Activated naive CD8-positive, alpha-beta T cell (primary cell): ENCODE measurements around the gene MGMT.

ENCODE experiments used
- H3K27ac Mint-ChIP-seq: one replicate; pipeline ENCODE4 v1.8.0; 2021; ENCODE audit warnings: mixed read lengths
- H3K27me3 Mint-ChIP-seq: one replicate; pipeline ENCODE4 v1.8.0; 2021; ENCODE audit warnings: mixed read lengths
- H3K36me3 Mint-ChIP-seq: one replicate; pipeline ENCODE4 v1.8.0; 2021; ENCODE audit warnings: mixed read lengths
- H3K4me1 Mint-ChIP-seq: one replicate; pipeline ENCODE4 v1.8.0; 2021; ENCODE audit warnings: low read depth, mixed read lengths
- H3K4me3 Mint-ChIP-seq: one replicate; pipeline ENCODE4 v1.8.0; 2021; ENCODE audit warnings: mild to moderate bottlenecking, mixed read lengths
- H3K9me3 Mint-ChIP-seq: one replicate; pipeline ENCODE4 v1.8.0; 2021; ENCODE audit warnings: low read depth, mixed read lengths

MGMT gene

GRCh38 chr10:129675027-129675769 lies 208.2 kb downstream of the MGMT start:
- Mint-ChIP-seq H3K9me3 (no peaks in the 10 kb centered on the region), H3K4me1 (no peaks in the 10 kb centered on the region), H3K4me3 (no peak overlapping the region), H3K27ac (no peak overlapping the region), H3K36me3 (peaks cover 29% of the 10 kb centered on the region), H3K27me3 (no peaks in the 10 kb centered on the region)

GRCh38 chr10:129676014-129676413 lies 209.0 kb downstream of the MGMT start:
- Mint-ChIP-seq H3K36me3 (peaks cover 29% of the 10 kb centered on the region), H3K4me3 (no peak overlapping the region), H3K27me3 (no peaks in the 10 kb centered on the region)

GRCh38 chr10:129677377-129677927 lies 210.4 kb downstream of the MGMT start:
- Mint-ChIP-seq H3K4me3 (no peak overlapping the region), H3K36me3 (peaks cover 24% of the 10 kb centered on the region), H3K9me3 (no peaks in the 10 kb centered on the region), H3K4me1 (no peaks in the 10 kb centered on the region), H3K27me3 (no peaks in the 10 kb centered on the region), H3K27ac (no peak overlapping the region)

More at GRCh38 chr10:129676014-129676413, 209.0 kb downstream of the MGMT start:
- Mint-ChIP-seq H3K9me3 (no peaks in the 10 kb centered on the region), H3K27ac (no peak overlapping the region), H3K4me1 (no peaks in the 10 kb centered on the region)

- Mint-ChIP-seq H3K9me3 (no peaks in the 10 kb centered on the region), H3K36me3 (peaks cover 21% of the 10 kb centered on the region), H3K27me3 (no peaks in the 10 kb centered on the region), H3K27ac (no peak overlapping the region), H3K4me3 (no peak overlapping the region), H3K4me1 (no peaks in the 10 kb centered on the region)
Observed at GRCh38 chr10:129678186-129678585, 211.1 kb downstream of the MGMT start.

- Mint-ChIP-seq H3K9me3 (no peaks in the 10 kb centered on the region), H3K36me3 (peaks cover 24% of the 10 kb centered on the region), H3K27me3 (no peaks in the 10 kb centered on the region), H3K4me1 (no peaks in the 10 kb centered on the region), H3K4me3 (no peak overlapping the region), H3K27ac (no peak overlapping the region)
Observed at GRCh38 chr10:129679207-129679606, 212.2 kb downstream of the MGMT start.

GRCh38 chr10:129680661-129681344 lies 213.8 kb downstream of the MGMT start:
- Mint-ChIP-seq H3K27ac (no peak overlapping the region), H3K4me3 (no peak overlapping the region), H3K4me1 (no peaks in the 10 kb centered on the region), H3K36me3 (peaks cover 15% of the 10 kb centered on the region), H3K9me3 (no peaks in the 10 kb centered on the region), H3K27me3 (no peaks in the 10 kb centered on the region)

- peaks cover 15% of the 10 kb centered on the region for H3K36me3 Mint-ChIP-seq
- no peak overlapping the region for H3K4me3 Mint-ChIP-seq
- H3K27ac Mint-ChIP-seq = no peak overlapping the region
- no peaks in the 10 kb centered on the region for H3K4me1 Mint-ChIP-seq
- no peaks in the 10 kb centered on the region for H3K9me3 Mint-ChIP-seq
- no peaks in the 10 kb centered on the region for H3K27me3 Mint-ChIP-seq
Observed at GRCh38 chr10:129681856-129682255, 214.8 kb downstream of the MGMT start.

GRCh38 chr10:129683519-129683918 lies 216.5 kb downstream of the MGMT start:
- Mint-ChIP-seq H3K4me1 (no peaks in the 10 kb centered on the region), H3K27ac (no peak overlapping the region), H3K9me3 (no peaks in the 10 kb centered on the region), H3K36me3 (peaks cover 15% of the 10 kb centered on the region), H3K4me3 (no peak overlapping the region), H3K27me3 (no peaks in the 10 kb centered on the region)

- Mint-ChIP-seq H3K36me3 (peaks cover 15% of the 10 kb centered on the region), H3K4me3 (no peak overlapping the region), H3K27ac (no peak overlapping the region), H3K4me1 (no peaks in the 10 kb centered on the region), H3K9me3 (no peaks in the 10 kb centered on the region), H3K27me3 (no peaks in the 10 kb centered on the region)
Observed at GRCh38 chr10:129683920-129684319, 216.9 kb downstream of the MGMT start.

GRCh38 chr10:129685271-129685670 lies 218.2 kb downstream of the MGMT start:
- H3K27ac Mint-ChIP-seq = no peak overlapping the region
- H3K4me1 Mint-ChIP-seq = no peaks in the 10 kb centered on the region
- H3K36me3 Mint-ChIP-seq = peaks cover 9% of the 10 kb centered on the region
- no peaks in the 10 kb centered on the region for H3K9me3 Mint-ChIP-seq
- no peaks in the 10 kb centered on the region for H3K27me3 Mint-ChIP-seq
- no peak overlapping the region for H3K4me3 Mint-ChIP-seq

- H3K36me3 Mint-ChIP-seq = peaks cover 6% of the 10 kb centered on the region
- no peaks in the 10 kb centered on the region for H3K4me1 Mint-ChIP-seq
- no peak overlapping the region for H3K4me3 Mint-ChIP-seq
- H3K9me3 Mint-ChIP-seq = no peaks in the 10 kb centered on the region
- H3K27ac Mint-ChIP-seq = no peak overlapping the region
- no peaks in the 10 kb centered on the region for H3K27me3 Mint-ChIP-seq
Observed at GRCh38 chr10:129689671-129690071, 222.6 kb downstream of the MGMT start.

GRCh38 chr10:129690248-129691070 lies 223.4 kb downstream of the MGMT start:
- H3K27ac Mint-ChIP-seq = no peak overlapping the region
- H3K27me3 Mint-ChIP-seq = no peaks in the 10 kb centered on the region
- no peaks in the 10 kb centered on the region for H3K9me3 Mint-ChIP-seq
- no peaks in the 10 kb centered on the region for H3K4me1 Mint-ChIP-seq
- H3K36me3 Mint-ChIP-seq = peaks cover 10% of the 10 kb centered on the region
- H3K4me3 Mint-ChIP-seq = no peak overlapping the region

GRCh38 chr10:129692695-129693094 lies 225.7 kb downstream of the MGMT start:
- no peak overlapping the region for H3K27ac Mint-ChIP-seq
- peaks cover 13% of the 10 kb centered on the region for H3K36me3 Mint-ChIP-seq
- no peaks in the 10 kb centered on the region for H3K27me3 Mint-ChIP-seq
- H3K9me3 Mint-ChIP-seq = no peaks in the 10 kb centered on the region
- H3K4me3 Mint-ChIP-seq = no peak overlapping the region
- H3K4me1 Mint-ChIP-seq = no peaks in the 10 kb centered on the region

GRCh38 chr10:129693382-129693781 lies 226.3 kb downstream of the MGMT start:
- H3K27me3 Mint-ChIP-seq = no peaks in the 10 kb centered on the region
- H3K4me3 Mint-ChIP-seq = no peak overlapping the region
- no peaks in the 10 kb centered on the region for H3K4me1 Mint-ChIP-seq
- H3K36me3 Mint-ChIP-seq = peaks cover 14% of the 10 kb centered on the region
- no peak overlapping the region for H3K27ac Mint-ChIP-seq
- no peaks in the 10 kb centered on the region for H3K9me3 Mint-ChIP-seq

GRCh38 chr10:129694184-129694583 lies 227.1 kb downstream of the MGMT start:
- Mint-ChIP-seq H3K36me3 (peaks cover 14% of the 10 kb centered on the region), H3K27ac (no peak overlapping the region), H3K9me3 (no peaks in the 10 kb centered on the region), H3K4me1 (no peaks in the 10 kb centered on the region), H3K4me3 (no peak overlapping the region), H3K27me3 (no peaks in the 10 kb centered on the region)
